Testis (tissue), 2 donors: Measurements from ENCODE around the gene SNX7.

Experiments
- CTCF ChIP-seq, 3 experiments: fragments of 450-650 bp in 2 of 3; fragments of 200-600 bp in 1 of 3; sonication (generic) in 1 of 3; IDR thresholded peaks; one replicate each; pipeline ENCODE4 v1.5.1; 2016 to 2019; ENCODE audit warnings: antibody characterized with exemption in 3 of 3, mild to moderate bottlenecking in 2 of 3, moderate library complexity in 1 of 3
- POLR2A ChIP-seq: fragments of 450-650 bp; IDR thresholded peaks from one replicate; pipeline ENCODE4 v1.6.1; 2017; ENCODE audit warnings: antibody characterized with exemption, mild to moderate bottlenecking, moderate library complexity

GRCh38 chr1:98653123-98653522, 8.4 kb upstream of the SNX7 start:
- TF ChIP-seq CTCF (IDR thresholded peaks at IDR 0.05), result no peak
- TF ChIP-seq POLR2A, result no peak
